AG04450 (cell line): ENCODE data around the gene LCE1A. TPM values are rescaled to one million over a fixed set of nuclear protein-coding genes. Genes with fewer than 3 reads are reported as not detected.

Experiments used
- CTCF ChIA-PET: fragments of 300-600, 350-600 bp; formaldehyde crosslinking; extraction: SDS; loops from one replicate; lab custom pipeline; 2022; ENCODE audit warnings: antibody characterized with exemption, inconsistent platforms; lab: Charles Lee
- POLR2A ChIA-PET: fragments of 350-600 bp; formaldehyde crosslinking; extraction: SDS; loops from one replicate; lab custom pipeline; 2021; ENCODE audit warnings: antibody characterized with exemption, inconsistent platforms; lab: Yijun Ruan, JAX
- DNase-seq: peaks from one replicate; pipeline ENCODE4 v3.0.0-alpha.2; 2011; ENCODE audit warnings: low read depth, low spot score
- H3K27ac ChIP-seq: one replicate; pipeline ENCODE4 v1.5.1; 2012; ENCODE audit warnings: low read depth, low read length, control low read depth
- H3K27me3 ChIP-seq: one replicate; pipeline ENCODE4 v1.6.0; 2012; ENCODE audit warnings: low read length; ENCODE audit not compliant: control insufficient read depth, insufficient read depth
- H3K4me3 ChIP-seq: 2 replicates; pipeline ENCODE4 v1.5.1; 2011; ENCODE audit warnings: mild to moderate bottlenecking, low read depth, low read length, control low read depth
- H3K9me3 ChIP-seq: 2 replicates; pipeline ENCODE4 v1.5.1; 2012; ENCODE audit warnings: low read length; ENCODE audit not compliant: control insufficient read depth, insufficient read depth
- polyA plus RNA-seq: library from polyadenylated mRNA; depleted of rRNA; stranded (reverse); fragments of >200 nt; gene quantifications from 2 replicates; pipeline ENCODE4 v1.2.3, GENCODE V29; 2011
- TF ChIP-seq, protein P1 (sequence below): IDR thresholded peaks from 2 replicates; pipeline ENCODE4 v1.5.1; 2011; ENCODE audit warnings: low read depth, low read length, control low read depth, inconsistent platforms

The LCE1A gene
- polyA plus RNA-seq, 1 experiment, result not detected

DNA sequence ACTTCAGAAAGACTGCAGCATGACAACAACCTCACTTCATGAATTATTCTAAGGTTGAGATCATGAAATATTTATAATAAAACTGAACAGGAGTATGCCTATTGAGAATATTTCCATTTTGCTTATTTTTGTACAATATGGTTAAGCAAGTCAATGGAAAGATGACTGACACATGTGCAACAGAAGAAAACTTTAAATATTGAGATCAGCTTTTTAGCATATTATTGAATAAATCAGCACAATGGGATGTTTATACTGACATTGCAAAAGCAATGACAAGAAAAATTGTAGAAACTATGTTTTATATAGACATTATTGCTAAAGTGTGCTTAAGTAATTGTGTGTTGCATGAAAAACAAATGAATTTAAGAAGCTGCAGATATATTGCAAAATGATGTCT, 37.2 kb downstream of the LCE1A start:
- Histone ChIP-seq H3K27me3 (no peaks in the 10 kb centered on the region), H3K9me3 (no peaks in the 10 kb centered on the region), H3K27ac (no peak overlapping the region), H3K4me3 (no peak overlapping the region)
- POLR2A ChIA-PET, result no interaction called here
- DNase-seq, result no peak
- CTCF ChIA-PET, result no interaction called here
- TF ChIP-seq, protein P1, sequence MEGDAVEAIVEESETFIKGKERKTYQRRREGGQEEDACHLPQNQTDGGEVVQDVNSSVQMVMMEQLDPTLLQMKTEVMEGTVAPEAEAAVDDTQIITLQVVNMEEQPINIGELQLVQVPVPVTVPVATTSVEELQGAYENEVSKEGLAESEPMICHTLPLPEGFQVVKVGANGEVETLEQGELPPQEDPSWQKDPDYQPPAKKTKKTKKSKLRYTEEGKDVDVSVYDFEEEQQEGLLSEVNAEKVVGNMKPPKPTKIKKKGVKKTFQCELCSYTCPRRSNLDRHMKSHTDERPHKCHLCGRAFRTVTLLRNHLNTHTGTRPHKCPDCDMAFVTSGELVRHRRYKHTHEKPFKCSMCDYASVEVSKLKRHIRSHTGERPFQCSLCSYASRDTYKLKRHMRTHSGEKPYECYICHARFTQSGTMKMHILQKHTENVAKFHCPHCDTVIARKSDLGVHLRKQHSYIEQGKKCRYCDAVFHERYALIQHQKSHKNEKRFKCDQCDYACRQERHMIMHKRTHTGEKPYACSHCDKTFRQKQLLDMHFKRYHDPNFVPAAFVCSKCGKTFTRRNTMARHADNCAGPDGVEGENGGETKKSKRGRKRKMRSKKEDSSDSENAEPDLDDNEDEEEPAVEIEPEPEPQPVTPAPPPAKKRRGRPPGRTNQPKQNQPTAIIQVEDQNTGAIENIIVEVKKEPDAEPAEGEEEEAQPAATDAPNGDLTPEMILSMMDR, result no peak

DNA sequence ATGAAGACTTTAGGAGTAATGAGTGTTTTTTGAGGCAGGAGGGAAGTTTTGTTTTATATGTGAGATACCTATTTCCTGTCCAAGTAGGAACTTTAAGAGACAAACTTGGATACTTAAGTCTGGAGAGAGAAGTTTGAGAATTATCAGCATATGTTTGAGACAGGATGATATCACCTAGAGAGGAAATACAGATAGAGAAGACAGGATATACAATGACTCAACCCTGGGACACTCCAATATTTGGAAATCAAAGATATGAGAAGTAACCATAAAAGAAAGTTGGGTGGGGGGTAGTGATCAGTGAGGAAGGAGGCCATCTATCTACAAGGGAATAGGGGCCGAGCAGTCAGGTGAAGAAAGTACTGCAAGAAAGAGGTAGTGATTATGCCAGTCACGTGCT, 39.0 kb downstream of the LCE1A start:
- Histone ChIP-seq H3K9me3 (no peaks in the 10 kb centered on the region), H3K27me3 (no peaks in the 10 kb centered on the region), H3K27ac (no peak overlapping the region), H3K4me3 (no peak overlapping the region)
- TF ChIP-seq, protein P1, result no peak
- CTCF ChIA-PET, result no interaction called here
- POLR2A ChIA-PET, result no interaction called here
- DNase-seq, result no peak

DNA sequence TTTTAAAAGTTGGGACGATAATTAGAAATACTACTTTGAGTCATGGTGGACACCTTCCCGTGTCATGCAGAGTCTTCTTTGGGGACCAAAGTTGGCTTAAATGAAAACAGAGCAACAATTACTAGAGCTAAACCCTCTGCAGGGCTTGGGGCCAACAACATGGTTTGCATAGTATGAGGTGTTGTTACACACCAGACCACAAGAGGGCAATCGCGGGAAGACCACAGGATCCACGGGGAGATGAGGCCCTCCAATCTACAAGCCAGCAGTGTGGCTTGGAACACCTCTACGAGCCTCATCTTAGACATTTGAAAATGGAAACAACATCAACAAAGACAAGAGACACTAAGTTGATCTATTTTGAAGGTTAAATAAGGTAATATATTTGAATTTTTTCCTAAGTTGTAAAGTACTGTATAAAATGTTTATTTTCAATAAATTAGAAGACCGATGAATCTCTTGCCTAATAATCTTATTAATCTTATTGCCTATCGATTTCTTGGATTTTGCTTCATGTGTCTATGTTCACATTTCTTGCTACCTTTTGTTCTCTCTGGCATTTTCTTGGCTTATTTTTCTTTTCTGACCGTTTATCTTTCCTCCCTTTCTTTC, 42.6 kb downstream of the LCE1A start:
- TF ChIP-seq, protein P1, result peak; percentile 83
- H3K9me3 ChIP-seq, result no peaks in the 10 kb centered on the region
- H3K27me3 ChIP-seq, result no peaks in the 10 kb centered on the region
- H3K27ac ChIP-seq, result no peak overlapping the region
- POLR2A ChIA-PET, result no interaction called here
- DNase-seq, result peak; percentile 4
- H3K4me3 ChIP-seq, result no peak overlapping the region
- CTCF ChIA-PET, result interaction anchor here (0.5 to 2.5 kb wide), 5 partner anchors 24 to 1244 kb away, joined by 3 to 15 read pairs (median 4); no protein-coding TSS in a partner anchor

DNA sequence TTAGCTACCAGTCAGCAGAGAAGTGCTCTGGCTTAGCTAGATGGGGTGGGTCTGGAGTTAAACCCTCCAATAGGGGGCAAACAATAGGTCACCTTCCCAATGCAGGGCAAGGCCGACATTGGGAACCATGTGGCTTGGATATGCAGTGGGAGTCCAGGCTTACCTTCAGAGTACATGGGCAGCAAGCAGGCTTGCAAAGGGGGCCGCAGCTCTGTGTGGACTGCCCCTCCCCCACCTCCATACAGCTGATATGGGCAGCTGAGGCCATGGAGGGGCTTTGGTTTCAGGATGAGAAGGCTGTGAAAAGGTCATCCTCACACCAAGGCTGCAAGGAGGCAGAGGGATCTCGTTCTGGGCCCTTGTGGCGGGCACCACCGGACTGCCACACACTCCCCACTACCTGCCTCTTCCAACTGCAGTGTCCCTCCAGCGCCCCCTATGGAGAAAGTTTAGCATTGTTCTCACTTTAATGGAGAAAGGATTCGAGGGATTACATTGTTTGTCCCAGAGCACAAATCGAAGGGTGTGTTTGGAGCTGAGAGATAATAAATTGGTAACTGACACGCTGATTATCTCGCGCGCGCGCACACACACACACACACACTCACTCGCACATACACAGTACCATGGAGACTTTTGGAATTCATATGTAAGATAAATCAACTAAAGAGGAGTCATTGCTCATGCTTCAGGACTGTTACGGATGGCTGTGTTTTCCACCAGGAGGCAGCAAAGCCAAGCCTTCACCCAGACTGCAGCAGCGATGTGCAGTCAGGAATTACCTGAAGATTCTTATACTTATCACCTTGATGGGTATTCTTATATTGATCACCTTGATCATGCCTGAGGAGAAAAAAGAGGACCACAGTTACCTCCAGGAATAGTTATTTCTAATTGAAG, 43.8 kb downstream of the LCE1A start:
- CTCF ChIA-PET, result interaction anchor here (0.6 to 2.5 kb wide), 5 partner anchors 15 to 350 kb away, joined by 3 to 15 read pairs (median 4); no protein-coding TSS in a partner anchor

More for the DNA sequence above, 43.8 kb downstream of the LCE1A start:
- TF ChIP-seq, protein P1, result 0 out of 2 replicates have a peak, but pooled peaks have one; percentile 2
- no peak overlapping the region for H3K4me3 ChIP-seq
- no peaks in the 10 kb centered on the region for H3K27me3 ChIP-seq
- DNase-seq, result no peak
- POLR2A ChIA-PET, result no interaction called here
- no peak overlapping the region for H3K27ac ChIP-seq
- no peaks in the 10 kb centered on the region for H3K9me3 ChIP-seq
